ENCODE data around the gene MUC6. TPM values are rescaled to one million over a fixed set of nuclear protein-coding genes. Genes with fewer than 3 reads are reported as not detected.

The MUC6 gene, protein sequence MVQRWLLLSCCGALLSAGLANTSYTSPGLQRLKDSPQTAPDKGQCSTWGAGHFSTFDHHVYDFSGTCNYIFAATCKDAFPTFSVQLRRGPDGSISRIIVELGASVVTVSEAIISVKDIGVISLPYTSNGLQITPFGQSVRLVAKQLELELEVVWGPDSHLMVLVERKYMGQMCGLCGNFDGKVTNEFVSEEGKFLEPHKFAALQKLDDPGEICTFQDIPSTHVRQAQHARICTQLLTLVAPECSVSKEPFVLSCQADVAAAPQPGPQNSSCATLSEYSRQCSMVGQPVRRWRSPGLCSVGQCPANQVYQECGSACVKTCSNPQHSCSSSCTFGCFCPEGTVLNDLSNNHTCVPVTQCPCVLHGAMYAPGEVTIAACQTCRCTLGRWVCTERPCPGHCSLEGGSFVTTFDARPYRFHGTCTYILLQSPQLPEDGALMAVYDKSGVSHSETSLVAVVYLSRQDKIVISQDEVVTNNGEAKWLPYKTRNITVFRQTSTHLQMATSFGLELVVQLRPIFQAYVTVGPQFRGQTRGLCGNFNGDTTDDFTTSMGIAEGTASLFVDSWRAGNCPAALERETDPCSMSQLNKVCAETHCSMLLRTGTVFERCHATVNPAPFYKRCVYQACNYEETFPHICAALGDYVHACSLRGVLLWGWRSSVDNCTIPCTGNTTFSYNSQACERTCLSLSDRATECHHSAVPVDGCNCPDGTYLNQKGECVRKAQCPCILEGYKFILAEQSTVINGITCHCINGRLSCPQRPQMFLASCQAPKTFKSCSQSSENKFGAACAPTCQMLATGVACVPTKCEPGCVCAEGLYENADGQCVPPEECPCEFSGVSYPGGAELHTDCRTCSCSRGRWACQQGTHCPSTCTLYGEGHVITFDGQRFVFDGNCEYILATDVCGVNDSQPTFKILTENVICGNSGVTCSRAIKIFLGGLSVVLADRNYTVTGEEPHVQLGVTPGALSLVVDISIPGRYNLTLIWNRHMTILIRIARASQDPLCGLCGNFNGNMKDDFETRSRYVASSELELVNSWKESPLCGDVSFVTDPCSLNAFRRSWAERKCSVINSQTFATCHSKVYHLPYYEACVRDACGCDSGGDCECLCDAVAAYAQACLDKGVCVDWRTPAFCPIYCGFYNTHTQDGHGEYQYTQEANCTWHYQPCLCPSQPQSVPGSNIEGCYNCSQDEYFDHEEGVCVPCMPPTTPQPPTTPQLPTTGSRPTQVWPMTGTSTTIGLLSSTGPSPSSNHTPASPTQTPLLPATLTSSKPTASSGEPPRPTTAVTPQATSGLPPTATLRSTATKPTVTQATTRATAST (N-terminal part only)
- not detected in 2 replicates for total RNA-seq (2021)
- percentile 7 among the genes with signal in this experiment for Bru-seq, nascent RNA
- percentile 7 among the genes with signal in this experiment for BruChase-seq, experiment 1, labeled RNA remaining after a 2-hour chase
- BruChase-seq, experiment 2, labeled RNA remaining after a 6-hour chase = percentile 21 among the genes with signal in this experiment
- long read RNA-seq, partial matches to known transcripts = 0 of 3 reads
- long read RNA-seq, other reads (novel, unspliced or antisense) = 3 of 3 reads

DNA sequence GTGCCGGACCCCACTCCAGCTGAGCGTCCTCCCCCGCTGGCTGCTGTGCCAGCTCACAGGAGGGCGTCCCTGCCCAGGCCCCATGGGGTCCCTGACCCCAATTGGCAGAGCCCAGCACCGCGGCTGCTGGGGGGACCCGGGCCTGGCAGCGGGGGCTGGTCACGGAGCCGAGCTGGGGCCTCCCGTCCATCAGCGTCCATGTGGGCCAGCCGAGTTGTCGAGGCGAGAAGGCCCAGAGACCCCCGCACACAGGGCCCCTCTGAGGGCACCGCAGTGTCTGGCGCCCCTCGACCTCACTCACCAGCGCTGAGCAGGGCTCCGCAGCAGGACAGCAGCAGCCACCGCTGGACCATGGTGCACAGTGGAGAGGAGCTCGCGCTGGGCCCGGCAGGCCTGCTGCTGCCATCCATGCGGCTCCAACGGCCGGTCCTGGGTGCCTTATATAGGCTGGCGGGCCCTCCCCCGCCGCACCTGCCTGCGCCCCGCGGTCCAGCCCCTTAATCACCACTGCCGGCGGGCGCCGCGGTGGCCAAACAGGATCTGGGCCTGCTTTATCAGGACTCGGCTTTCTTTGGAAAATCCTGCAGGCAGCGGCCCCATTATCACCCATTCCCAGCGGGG lies at the start of gene MUC6:
MUC6 (minus strand) TSS at position 416 of the 621 bp plus-strand sequence; CDS start at position 353, 63 bp downstream.
- no peaks in the 10 kb centered on the region for H3K4me1 ChIP-seq (ENCODE audit: insufficient read depth, low read length, poor library complexity, severe bottlenecking)
- no TSS peak for BruUV-seq (replicated peaks)
- H3K36me3 ChIP-seq (ENCODE audit: insufficient read depth, low read length, poor library complexity, severe bottlenecking) = no peaks in the 10 kb centered on the region
- H3K9me3 ChIP-seq (ENCODE audit: low read depth, low read length, poor library complexity, severe bottlenecking) = no peaks in the 10 kb centered on the region
- ChIA-PET POLR2A (ENCODE audit: low non-redundant PET) (no interaction called here), CTCF (no interaction called here)
- no peaks in the 10 kb centered on the region for H3K27me3 ChIP-seq (replicated peaks; ENCODE audit: insufficient read depth, low read depth, low read length, poor library complexity)
- no peak for TF ChIP-seq EZH2 (IDR thresholded peaks at IDR 0.05; ENCODE audit: borderline replicate concordance, low read depth, low read length, poor library complexity, severe bottlenecking)
- TF ChIP-seq, protein P1, sequence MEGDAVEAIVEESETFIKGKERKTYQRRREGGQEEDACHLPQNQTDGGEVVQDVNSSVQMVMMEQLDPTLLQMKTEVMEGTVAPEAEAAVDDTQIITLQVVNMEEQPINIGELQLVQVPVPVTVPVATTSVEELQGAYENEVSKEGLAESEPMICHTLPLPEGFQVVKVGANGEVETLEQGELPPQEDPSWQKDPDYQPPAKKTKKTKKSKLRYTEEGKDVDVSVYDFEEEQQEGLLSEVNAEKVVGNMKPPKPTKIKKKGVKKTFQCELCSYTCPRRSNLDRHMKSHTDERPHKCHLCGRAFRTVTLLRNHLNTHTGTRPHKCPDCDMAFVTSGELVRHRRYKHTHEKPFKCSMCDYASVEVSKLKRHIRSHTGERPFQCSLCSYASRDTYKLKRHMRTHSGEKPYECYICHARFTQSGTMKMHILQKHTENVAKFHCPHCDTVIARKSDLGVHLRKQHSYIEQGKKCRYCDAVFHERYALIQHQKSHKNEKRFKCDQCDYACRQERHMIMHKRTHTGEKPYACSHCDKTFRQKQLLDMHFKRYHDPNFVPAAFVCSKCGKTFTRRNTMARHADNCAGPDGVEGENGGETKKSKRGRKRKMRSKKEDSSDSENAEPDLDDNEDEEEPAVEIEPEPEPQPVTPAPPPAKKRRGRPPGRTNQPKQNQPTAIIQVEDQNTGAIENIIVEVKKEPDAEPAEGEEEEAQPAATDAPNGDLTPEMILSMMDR (conservative IDR thresholded peaks at IDR 0.05; ENCODE audit: low read depth, low read length) = no peak
- H3K27ac ChIP-seq (ENCODE audit: low read depth, low read length, poor library complexity, severe bottlenecking) = no peak within 1 kb of the TSS
- no peak for DNase-seq (ENCODE audit: low spot score)
- intact Hi-C loops (cut with micrococcal nuclease; ENCODE audit: unreplicated experiment) = no loop called here
- no peak within 1 kb of the TSS for H3K4me3 ChIP-seq (ENCODE audit: low read depth, low read length, poor library complexity, severe bottlenecking)

DNA sequence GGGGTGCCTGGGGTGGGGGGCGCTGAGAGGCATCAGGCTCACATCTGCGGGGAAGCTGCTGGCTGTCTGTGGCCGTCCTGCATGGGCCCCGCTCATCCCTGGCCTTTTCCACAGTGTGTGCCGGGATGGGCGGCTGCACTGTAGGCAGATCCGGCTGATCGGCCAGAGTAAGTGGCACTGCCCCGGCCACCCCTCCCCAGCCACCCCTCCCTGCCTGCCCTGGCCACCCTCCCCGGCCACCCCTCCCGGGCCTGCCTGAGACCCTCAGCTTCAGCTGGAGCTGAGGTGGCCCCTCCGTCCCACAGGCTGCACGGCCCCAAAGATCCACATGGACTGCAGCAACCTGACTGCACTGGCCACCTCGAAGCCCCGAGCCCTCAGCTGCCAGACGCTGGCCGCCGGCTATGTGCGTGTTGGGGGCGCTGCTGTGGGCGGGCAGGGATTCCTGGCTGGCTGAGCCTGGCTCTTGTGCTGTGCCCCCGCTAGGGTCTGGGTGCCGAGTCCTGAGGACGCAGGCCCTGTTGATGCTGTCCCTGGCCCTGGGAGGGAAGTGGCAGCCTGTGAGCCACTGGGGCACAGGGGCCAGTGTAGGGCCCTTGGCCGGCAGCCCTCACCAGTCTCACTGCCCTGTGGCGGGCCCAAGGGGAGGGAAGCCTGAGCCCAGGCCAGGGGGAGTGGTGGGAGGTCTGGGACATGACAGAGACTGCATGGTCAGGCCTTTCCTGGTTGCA lies 49.1 kb upstream of the MUC6 start:
- ChIA-PET CTCF (no interaction called here), POLR2A (ENCODE audit: low non-redundant PET) (no interaction called here)
- Histone ChIP-seq H3K9me3 (ENCODE audit: low read depth, low read length, poor library complexity, severe bottlenecking) (no peaks in the 10 kb centered on the region), H3K4me3 (ENCODE audit: low read depth, low read length, poor library complexity, severe bottlenecking) (no peak overlapping the region), H3K27ac (ENCODE audit: low read depth, low read length, poor library complexity, severe bottlenecking) (no peak overlapping the region), H3K4me1 (ENCODE audit: insufficient read depth, low read length, poor library complexity, severe bottlenecking) (no peaks in the 10 kb centered on the region), H3K27me3 (replicated peaks; ENCODE audit: insufficient read depth, low read depth, low read length, poor library complexity) (no peaks in the 10 kb centered on the region), H3K36me3 (ENCODE audit: insufficient read depth, low read length, poor library complexity, severe bottlenecking) (no peaks in the 10 kb centered on the region)
- no peak for TF ChIP-seq EZH2 (IDR thresholded peaks at IDR 0.05; ENCODE audit: borderline replicate concordance, low read depth, low read length, poor library complexity, severe bottlenecking)
- TF ChIP-seq, protein P1 (conservative IDR thresholded peaks at IDR 0.05; ENCODE audit: low read depth, low read length) = no peak
- BruUV-seq (replicated peaks) = no TSS peak
- DNase-seq (ENCODE audit: low spot score) = no peak
- intact Hi-C loops (cut with micrococcal nuclease; ENCODE audit: unreplicated experiment) = no loop called here
